Measurements from ENCODE around the gene TBC1D24.
A peak's percentile ranks its signal among the peaks of the same experiment; 100 is the strongest.
"Not testable (repeated sequence)": the region's sequence is repeated elsewhere in the genome, so short reads cannot be mapped to it uniquely, and the experiment has no call there.

TBC1D24 gene

DNA sequence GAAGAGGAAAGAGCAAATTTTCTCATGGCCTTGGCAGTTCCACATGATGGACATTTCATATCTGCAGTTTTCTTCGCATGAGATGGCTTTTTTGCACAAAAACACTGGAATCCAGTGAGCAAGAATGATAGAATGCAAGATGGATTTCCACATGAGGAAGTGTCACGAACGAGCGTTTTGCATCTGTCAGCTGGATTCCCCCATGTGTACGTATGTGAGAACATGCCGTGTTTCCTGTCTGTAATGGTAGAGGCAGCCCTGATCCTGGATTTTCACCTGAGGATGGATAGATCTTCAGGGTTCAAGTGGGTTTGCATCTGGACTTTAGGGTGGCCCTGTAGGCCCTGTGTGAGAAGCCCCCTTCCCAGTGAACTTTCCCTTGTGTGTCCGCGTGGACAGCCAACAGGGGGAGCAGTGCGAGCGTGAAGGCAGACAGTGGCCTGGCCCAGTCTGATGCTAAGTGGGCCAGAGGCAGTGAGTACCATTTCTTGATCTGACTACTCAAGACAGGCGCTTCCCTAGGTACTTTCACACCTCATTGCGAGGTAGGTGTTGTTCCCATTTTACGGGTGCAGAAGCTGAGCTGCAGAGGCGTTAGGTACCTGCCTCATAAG lies 65.0 kb downstream of the TBC1D24 start:
- not testable (repeated sequence) for FAIRE-seq; DNase-seq (ENCODE audit: insufficient read length, low spot score)
- TF ChIP-seq CTCF (IDR thresholded peaks at IDR 0.05; ENCODE audit: insufficient read depth, missing control alignments), result peak; percentile 32

GRCh38 chr16:2540912-2541311 lies 66.0 kb downstream of the TBC1D24 start:
- not testable (repeated sequence) for FAIRE-seq; DNase-seq (ENCODE audit: insufficient read length, low spot score)

GRCh38 chr16:2541409-2541808 lies 66.5 kb downstream of the TBC1D24 start:
- not testable (repeated sequence) for DNase-seq (ENCODE audit: insufficient read length, low spot score); FAIRE-seq

- DNase-seq (ENCODE audit: insufficient read length, low spot score); FAIRE-seq: not testable (repeated sequence)
Measured at GRCh38 chr16:2543771-2544170, 68.8 kb downstream of the TBC1D24 start.

- FAIRE-seq; DNase-seq (ENCODE audit: insufficient read length, low spot score): not testable (repeated sequence)
Measured at GRCh38 chr16:2550283-2550878, 75.5 kb downstream of the TBC1D24 start.

DNA sequence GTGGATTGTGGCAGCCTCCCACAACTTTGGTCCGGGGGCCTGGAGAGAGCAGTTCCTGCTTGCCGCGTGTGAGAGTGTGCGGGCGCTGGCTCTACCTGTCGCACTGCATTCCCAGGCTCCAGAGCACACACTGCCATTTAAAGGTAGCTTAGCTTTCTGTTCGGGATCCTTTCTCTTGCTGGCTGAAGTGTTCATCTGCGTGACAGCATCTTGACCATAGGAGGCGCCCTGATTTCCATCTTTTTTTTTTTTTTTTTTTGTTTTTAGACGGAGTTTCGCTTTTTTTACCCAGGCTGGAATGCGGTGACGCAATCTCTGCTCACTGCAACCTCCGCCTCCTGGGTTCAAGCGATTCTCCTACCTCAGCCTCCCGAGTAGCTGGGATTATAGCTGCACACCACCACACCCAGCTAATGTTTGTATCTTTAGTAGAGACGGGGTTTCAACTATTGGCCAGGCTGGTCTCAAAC lies 76.5 kb downstream of the TBC1D24 start:
- DNase-seq (ENCODE audit: insufficient read length, low spot score); FAIRE-seq: not testable (repeated sequence)

DNA sequence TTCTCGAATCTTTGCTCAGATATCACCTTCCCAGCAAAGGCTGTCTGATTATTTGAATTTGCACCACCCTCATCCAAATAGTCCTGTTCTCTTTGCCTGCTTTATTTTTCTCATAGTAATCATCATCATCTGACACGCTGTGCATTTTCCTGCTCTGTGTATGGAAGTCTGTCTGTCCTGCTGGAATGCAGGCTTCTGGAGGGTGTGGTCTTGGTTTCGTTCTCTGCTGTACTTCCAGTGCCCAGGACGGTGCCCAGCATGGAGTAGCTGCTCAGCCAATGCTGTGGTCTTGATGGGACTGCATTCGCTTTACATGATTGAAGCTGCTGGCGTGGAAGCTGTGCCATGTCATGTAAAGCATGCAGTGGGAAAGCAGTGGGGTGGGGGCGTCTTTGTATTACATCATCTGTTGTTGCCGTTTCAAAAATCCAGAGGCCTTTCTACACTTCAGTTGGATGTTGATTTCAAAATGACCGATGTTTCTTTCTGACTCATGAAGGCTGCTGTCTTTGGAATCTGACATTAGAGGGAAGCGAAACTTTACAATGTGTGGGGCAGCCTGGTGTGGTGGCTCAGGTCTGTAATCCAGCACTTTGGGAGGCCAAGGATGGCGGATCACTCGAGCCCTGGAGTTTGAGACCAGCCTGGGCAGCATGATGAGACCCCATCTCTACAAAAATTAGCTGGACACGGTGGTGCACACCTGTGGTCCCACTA lies 79.9 kb downstream of the TBC1D24 start:
- not testable (repeated sequence) for DNase-seq (ENCODE audit: insufficient read length, low spot score); FAIRE-seq

Measured in D721Med (cell line).